IPS DF 4.7 (cell line): ENCODE data around the gene PDP2.
"Not testable (repeated sequence)": the region's sequence is repeated elsewhere in the genome, so short reads cannot be mapped to it uniquely, and the experiment has no call there.

ENCODE experiments used
- DNase-seq: peaks from one replicate; pipeline ENCODE4 v3.0.0-alpha.2; 2013; ENCODE audit warnings: low spot score; ENCODE audit errors: extremely low read depth

The PDP2 gene

GRCh38 chr16:66919569-66920298, 39.4 kb downstream of the PDP2 start:
- no peak for DNase-seq

GRCh38 chr16:66920299-66920590, 39.9 kb downstream of the PDP2 start:
- DNase-seq: no peak

- no peak for DNase-seq
Measured at GRCh38 chr16:66920924-66921680, 40.8 kb downstream of the PDP2 start.

GRCh38 chr16:66921729-66922450, 41.6 kb downstream of the PDP2 start:
- no peak for DNase-seq

GRCh38 chr16:66923247-66923731, 43.0 kb downstream of the PDP2 start:
- no peak for DNase-seq

- DNase-seq: no peak
Measured at GRCh38 chr16:66923866-66924265, 43.6 kb downstream of the PDP2 start.

- DNase-seq: no peak
Measured at GRCh38 chr16:66924527-66925321, 44.4 kb downstream of the PDP2 start.

- DNase-seq: no peak
Measured at GRCh38 chr16:66925322-66925840, 45.1 kb downstream of the PDP2 start, which contains the start of gene RRAD. TSS of gene RRAD (minus strand) at chr16:66925535. CDS start at chr16:66925179, 356 bp downstream.

GRCh38 chr16:66926171-66926947, 46.0 kb downstream of the PDP2 start:
- DNase-seq: no peak

GRCh38 chr16:66926961-66927436, 46.7 kb downstream of the PDP2 start:
- no peak for DNase-seq

- DNase-seq: no peak
Measured at GRCh38 chr16:66927918-66928649, 47.8 kb downstream of the PDP2 start.

GRCh38 chr16:66928702-66929388, 48.5 kb downstream of the PDP2 start:
- no peak for DNase-seq

- no peak for DNase-seq
Measured at GRCh38 chr16:66930189-66930588, 49.9 kb downstream of the PDP2 start.

GRCh38 chr16:66931665-66932064, 51.4 kb downstream of the PDP2 start:
- no peak for DNase-seq

GRCh38 chr16:66932076-66932475, 51.8 kb downstream of the PDP2 start:
- DNase-seq: no peak

- DNase-seq: no peak
Measured at GRCh38 chr16:66933776-66934137, 53.4 kb downstream of the PDP2 start.

- no peak for DNase-seq
Measured at GRCh38 chr16:66934138-66934838, 54.0 kb downstream of the PDP2 start, which contains the start of gene CIAO2B. TSS of gene CIAO2B (minus strand) at chr16:66934402. CDS start at chr16:66934364, 38 bp downstream.

GRCh38 chr16:66934839-66935313, 54.6 kb downstream of the PDP2 start:
- not testable (repeated sequence) for DNase-seq
